H9 (cell line): ENCODE measurements around the gene PLEK. TPM values are rescaled to one million over a fixed set of nuclear protein-coding genes. Genes with fewer than 3 reads are reported as not detected.

Source experiments
- DNase-seq: peaks from one replicate; pipeline ENCODE4 v3.0.0-alpha.2; 2017
- H2AFZ ChIP-seq: one replicate; pipeline ENCODE4 v1.6.1; 2013; ENCODE audit warnings: mild to moderate bottlenecking, low read length, control low read depth, moderate library complexity
- H2AK5ac ChIP-seq: 2 replicates; pipeline ENCODE4 v1.6.1; 2013; ENCODE audit warnings: low read length, control low read depth, mixed read lengths; ENCODE audit not compliant: insufficient read length
- H2BK120ac ChIP-seq: one replicate; pipeline ENCODE4 v1.6.1; 2013; ENCODE audit warnings: low read depth, mild to moderate bottlenecking, low read length, control low read depth, inconsistent platforms; ENCODE audit not compliant: poor library complexity, severe bottlenecking
- H2BK12ac ChIP-seq: 2 replicates; pipeline ENCODE4 v1.6.1; 2013; ENCODE audit warnings: low read length, control low read depth, mixed read lengths, low read depth; ENCODE audit not compliant: insufficient read length
- H2BK15ac ChIP-seq: 2 replicates; pipeline ENCODE4 v1.6.1; 2013; ENCODE audit warnings: low read depth, low read length, control low read depth
- H2BK20ac ChIP-seq: one replicate; pipeline ENCODE4 v1.6.1; 2013; ENCODE audit warnings: low read depth, mild to moderate bottlenecking, low read length, control low read depth, inconsistent platforms; ENCODE audit not compliant: poor library complexity, severe bottlenecking
- H2BK5ac ChIP-seq: 2 replicates; pipeline ENCODE4 v1.6.1; 2013; ENCODE audit warnings: low read length, control low read depth, mixed read lengths; ENCODE audit not compliant: insufficient read length
- H3K14ac ChIP-seq: 2 replicates; pipeline ENCODE4 v1.6.1; 2013; ENCODE audit warnings: low read length, control low read depth; ENCODE audit not compliant: insufficient read depth
- H3K18ac ChIP-seq: 2 replicates; pipeline ENCODE4 v1.6.1; 2013; ENCODE audit warnings: low read depth, mild to moderate bottlenecking, mixed read lengths, low read length, control low read depth; ENCODE audit not compliant: insufficient read length
- H3K23ac ChIP-seq: 2 replicates; pipeline ENCODE4 v1.6.1; 2013; ENCODE audit warnings: low read length, control low read depth, mixed read lengths, low read depth; ENCODE audit not compliant: insufficient read length
- H3K23me2 ChIP-seq: 2 replicates; pipeline ENCODE4 v1.6.1; 2013; ENCODE audit warnings: low read depth, mild to moderate bottlenecking, mixed read lengths, low read length, control low read depth; ENCODE audit not compliant: insufficient read length, poor library complexity, severe bottlenecking
- H3K27ac ChIP-seq: 2 replicates; pipeline ENCODE4 v1.5.1; 2013; ENCODE audit warnings: low read length, control low read depth, mixed read lengths, low read depth; ENCODE audit not compliant: insufficient read length
- H3K27me3 ChIP-seq: 2 replicates; pipeline ENCODE4 v1.6.1; 2013; ENCODE audit warnings: low read length, control low read depth, inconsistent platforms; ENCODE audit not compliant: insufficient read depth
- H3K4ac ChIP-seq: 2 replicates; pipeline ENCODE4 v1.6.1; 2013; ENCODE audit warnings: low read depth, mild to moderate bottlenecking, control low read depth, inconsistent platforms, low read length, moderate library complexity
- H3K4me1 ChIP-seq: 2 replicates; pipeline ENCODE4 v1.6.1; 2013; ENCODE audit warnings: low read length, control low read depth, inconsistent platforms; ENCODE audit not compliant: insufficient read depth
- H3K4me2 ChIP-seq: 2 replicates; pipeline ENCODE4 v1.6.1; 2013; ENCODE audit warnings: low read length, control low read depth, mixed read lengths; ENCODE audit not compliant: insufficient read length, insufficient read depth
- H3K56ac ChIP-seq: 2 replicates; pipeline ENCODE4 v1.6.1; 2013; ENCODE audit warnings: low read depth, mild to moderate bottlenecking, mixed read lengths, low read length, control low read depth; ENCODE audit not compliant: insufficient read length
- H3K79me1 ChIP-seq: 2 replicates; pipeline ENCODE4 v1.6.1; 2013; ENCODE audit warnings: low read depth, mild to moderate bottlenecking, moderate library complexity, low read length, control low read depth, inconsistent platforms; ENCODE audit not compliant: insufficient read depth, poor library complexity, severe bottlenecking
- H3K79me2 ChIP-seq: 2 replicates; pipeline ENCODE4 v1.6.1; 2013; ENCODE audit warnings: low read length, control low read depth, inconsistent platforms; ENCODE audit not compliant: insufficient read depth
- H3K9ac ChIP-seq: 2 replicates; pipeline ENCODE4 v1.6.1; 2013; ENCODE audit warnings: low read length, control low read depth, mixed read lengths; ENCODE audit not compliant: insufficient read length; ENCODE audit errors: extremely low read depth
- H3K9me3 ChIP-seq: one replicate; pipeline ENCODE4 v1.6.1; 2013; ENCODE audit warnings: low read depth, low read length, inconsistent platforms; ENCODE audit not compliant: control insufficient read depth
- H3T11ph ChIP-seq: one replicate; pipeline ENCODE4 v1.6.1; 2013; ENCODE audit warnings: mild to moderate bottlenecking, low read length, control low read depth, inconsistent platforms
- H4K20me1 ChIP-seq: one replicate; pipeline ENCODE4 v1.6.1; 2013; ENCODE audit not compliant: control insufficient read depth, insufficient read length, insufficient read depth
- H4K5ac ChIP-seq: 2 replicates; pipeline ENCODE4 v1.6.1; 2013; ENCODE audit warnings: low read depth, mild to moderate bottlenecking, mixed read lengths, low read length, control low read depth; ENCODE audit not compliant: insufficient read length
- H4K8ac ChIP-seq: replicated peaks from 2 replicates; pipeline ENCODE4 v1.6.1; 2013; ENCODE audit warnings: low read length, control low read depth, mixed read lengths, low read depth; ENCODE audit not compliant: insufficient read length
- H4K91ac ChIP-seq: 2 replicates; pipeline ENCODE4 v1.6.1; 2013; ENCODE audit warnings: low read depth, mild to moderate bottlenecking, moderate library complexity, mixed read lengths, low read length, control low read depth; ENCODE audit not compliant: insufficient read length
- H3K27ac Mint-ChIP-seq, 3 experiments: 2 replicates in 2 of 3; 3 replicates in 1 of 3; pipeline ENCODE4 v1.8.0; 2020 to 2021; ENCODE audit warnings: mixed read lengths in 3 of 3, mild to moderate bottlenecking in 1 of 3, moderate library complexity in 1 of 3
- H3K27me3 Mint-ChIP-seq: 2 replicates; pipeline ENCODE4 v1.8.0; 2021; ENCODE audit warnings: low read depth, mild to moderate bottlenecking, moderate library complexity, mixed read lengths
- H3K36me3 Mint-ChIP-seq, 3 experiments: 2 replicates in 2 of 3; 3 replicates in 1 of 3; pipeline ENCODE4 v1.8.0; 2020 to 2021; ENCODE audit warnings: low read depth in 3 of 3, mixed read lengths in 3 of 3; ENCODE audit not compliant: insufficient read depth in 1 of 3
- H3K4me1 Mint-ChIP-seq, 2 experiments: 2 replicates each; pipeline ENCODE4 v1.8.0; 2020; ENCODE audit warnings: mixed read lengths in 2 of 2
- H3K4me3 Mint-ChIP-seq, 2 experiments: 2 replicates in 1 of 2; 3 replicates in 1 of 2; pipeline ENCODE4 v1.8.0; 2020 to 2021; ENCODE audit warnings: mild to moderate bottlenecking in 2 of 2, mixed read lengths in 2 of 2, moderate library complexity in 1 of 2
- H3K9me3 Mint-ChIP-seq, 2 experiments: 2 replicates in 1 of 2; 3 replicates in 1 of 2; pipeline ENCODE4 v1.8.0; 2020; ENCODE audit warnings: mild to moderate bottlenecking in 2 of 2, mixed read lengths in 2 of 2, moderate library complexity in 1 of 2
- CTCF ChIP-seq: fragments of 200-600 bp; sonication (generic); conservative IDR thresholded peaks from 3 replicates; pipeline ENCODE4 v1.8.0; 2021; ENCODE audit warnings: antibody characterized with exemption, mild to moderate bottlenecking
- WGBS: extraction: QIAGEN DNeasy Blood & Tissue Kit; methylation state at CpG from one replicate; pipeline ENCODE4 v1.1.7; 2013; ENCODE audit warnings: missing lambda C conversion rate, low lambda C conversion rate, mixed read lengths; ENCODE audit not compliant: insufficient read length; ENCODE audit errors: extremely low coverage; 5-methylcytosine and 5-hydroxymethylcytosine counted together
- total RNA-seq: library from RNA; stranded (reverse); gene quantifications from 2 replicates; pipeline ENCODE4 v1.2.1, GENCODE V29; 2021

Gene PLEK
- total RNA-seq, 1 experiment from 2014 or later = not detected

- H3K4me3 Mint-ChIP-seq = no peak overlapping the region
- no peak overlapping the region for H2BK15ac ChIP-seq
- no peak overlapping the region for H4K5ac ChIP-seq
- H3K79me1 ChIP-seq = no peaks in the 10 kb centered on the region
- no peaks in the 10 kb centered on the region for H3K9me3 ChIP-seq
- H2BK5ac ChIP-seq = no peak overlapping the region
- DNase-seq = no peak
- H3K9me3 Mint-ChIP-seq = peaks cover 2 to 10% of the 10 kb centered on the region in 2 experiments; a peak in 3 of 5 replicates
- no CpG with 5 or more reads among the region's 4 CpGs for WGBS
- H3K18ac ChIP-seq = no peak overlapping the region
- no peaks in the 10 kb centered on the region for H3K79me2 ChIP-seq
- H3T11ph ChIP-seq = no peak overlapping the region
- no peak overlapping the region for H3K27ac ChIP-seq
- no peak overlapping the region for H3K56ac ChIP-seq
- H3K9ac ChIP-seq = no peak overlapping the region
- H3K4me1 ChIP-seq = no peaks in the 10 kb centered on the region
- H3K27me3 ChIP-seq = no peaks in the 10 kb centered on the region
- no peak overlapping the region for H3K23ac ChIP-seq
- peaks cover 4% of the 10 kb centered on the region for H3K23me2 ChIP-seq
- H3K36me3 Mint-ChIP-seq = no peaks in the 10 kb centered on the region
- no peak overlapping the region for H2BK20ac ChIP-seq
- no peak overlapping the region for H2AK5ac ChIP-seq
- no peak overlapping the region for H4K8ac ChIP-seq
- no peaks in the 10 kb centered on the region; a peak in 1 of 4 replicates for H3K4me1 Mint-ChIP-seq
- no peak overlapping the region for H3K27ac Mint-ChIP-seq
- no peak overlapping the region for H3K4ac ChIP-seq
- no peak overlapping the region for H2BK120ac ChIP-seq
- no peak for TF ChIP-seq CTCF
- no peak overlapping the region for H3K4me2 ChIP-seq
- H2AFZ ChIP-seq = no peak overlapping the region
- H2BK12ac ChIP-seq = no peak overlapping the region
- peaks cover 34% of the 10 kb centered on the region for H3K27me3 Mint-ChIP-seq
- no peak overlapping the region for H4K91ac ChIP-seq
- H3K14ac ChIP-seq = no peak overlapping the region
- H4K20me1 ChIP-seq = no peaks in the 10 kb centered on the region
These were observed 38.1 kb downstream of the PLEK start for GRCh38 chr2:68403199-68403644.
